HG03354 (cell line): ENCODE results near the gene SERPINB6.

ENCODE experiments used
- ATAC-seq: cut with Tn5 transposase; IDR thresholded peaks from one replicate; pipeline ENCODE4 v1.9.1; 2021; ENCODE audit warnings: mild to moderate bottlenecking; ENCODE audit not compliant: unreplicated experiment, poor library complexity, severe bottlenecking

The SERPINB6 gene

GRCh38 chr6:3001146-3001772 lies 29.9 kb upstream of the SERPINB6 start:
- ATAC-seq, result no peak

- peak; percentile 71 for ATAC-seq
Measured at GRCh38 chr6:2999618-3000557, 28.5 kb upstream of the SERPINB6 start, which contains the start of gene NQO2. Gene NQO2, plus strand, starts transcription at chr6:2999894. Its CDS starts 6,659 bp downstream, at chr6:3006553.

DNA sequence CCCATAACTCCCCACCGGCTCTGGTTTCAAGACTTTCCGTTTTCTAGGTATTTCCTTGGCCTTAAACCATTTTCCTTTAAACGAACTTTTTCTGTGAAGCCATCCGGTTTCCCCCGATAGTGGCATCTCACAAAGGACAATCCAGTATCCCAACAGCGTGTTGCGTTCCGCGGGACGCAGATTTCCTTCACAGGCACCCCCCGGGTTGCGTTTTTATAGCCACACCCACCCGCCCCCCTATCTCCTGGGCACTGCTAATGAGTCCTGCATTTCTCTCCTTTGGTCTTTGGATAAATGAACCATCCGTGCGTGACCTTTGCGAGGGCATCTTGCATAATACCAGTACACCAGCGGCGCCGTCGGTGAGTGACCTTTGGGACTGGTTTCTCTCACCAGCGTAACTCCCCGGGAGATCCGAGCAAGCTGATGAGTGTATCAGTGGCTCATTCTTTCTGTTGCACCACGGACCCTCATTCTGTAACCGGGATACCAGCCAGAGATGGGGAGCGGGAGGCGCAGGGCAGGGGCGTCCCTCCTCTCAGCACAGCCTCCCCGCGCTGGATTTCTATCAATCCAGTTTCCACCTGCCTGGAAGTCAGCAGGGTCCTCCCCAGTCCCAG lies 27.7 kb upstream of the SERPINB6 start:
- ATAC-seq, result peak; percentile 26

- peak; percentile 46 for ATAC-seq
Measured at GRCh38 chr6:2998249-2998997, 27.1 kb upstream of the SERPINB6 start.

- ATAC-seq, result no peak
Measured at GRCh38 chr6:2993755-2994317, 22.5 kb upstream of the SERPINB6 start.

GRCh38 chr6:2992330-2992979 lies 21.1 kb upstream of the SERPINB6 start:
- ATAC-seq, result no peak

DNA sequence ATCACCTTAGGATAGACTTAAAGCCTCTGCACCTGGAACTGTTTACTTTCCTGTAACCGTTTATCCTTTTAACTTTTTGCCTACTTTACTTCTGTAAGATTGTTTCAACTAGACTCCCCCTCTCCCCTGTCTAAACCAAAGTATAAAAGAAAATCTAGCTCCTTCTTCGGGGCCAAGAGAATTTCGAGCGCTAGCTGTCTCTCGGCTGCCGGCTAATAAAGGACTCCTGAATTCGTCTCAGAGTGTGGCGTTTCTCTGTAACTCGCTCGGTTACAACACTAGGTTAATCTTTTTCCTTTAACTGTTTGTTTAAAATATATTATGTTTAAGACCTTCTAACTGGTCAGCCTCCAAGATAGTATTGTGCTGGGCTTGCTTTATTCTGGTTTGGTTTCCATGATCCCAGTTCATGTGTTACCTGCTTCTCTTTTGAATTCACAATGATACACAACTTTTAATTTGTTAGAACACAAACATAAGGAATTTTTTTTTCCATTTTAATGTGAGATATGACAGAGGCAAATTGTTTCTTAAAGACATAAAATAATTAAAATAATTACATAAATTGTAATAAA lies 19.7 kb upstream of the SERPINB6 start:
- ATAC-seq, result no peak

DNA sequence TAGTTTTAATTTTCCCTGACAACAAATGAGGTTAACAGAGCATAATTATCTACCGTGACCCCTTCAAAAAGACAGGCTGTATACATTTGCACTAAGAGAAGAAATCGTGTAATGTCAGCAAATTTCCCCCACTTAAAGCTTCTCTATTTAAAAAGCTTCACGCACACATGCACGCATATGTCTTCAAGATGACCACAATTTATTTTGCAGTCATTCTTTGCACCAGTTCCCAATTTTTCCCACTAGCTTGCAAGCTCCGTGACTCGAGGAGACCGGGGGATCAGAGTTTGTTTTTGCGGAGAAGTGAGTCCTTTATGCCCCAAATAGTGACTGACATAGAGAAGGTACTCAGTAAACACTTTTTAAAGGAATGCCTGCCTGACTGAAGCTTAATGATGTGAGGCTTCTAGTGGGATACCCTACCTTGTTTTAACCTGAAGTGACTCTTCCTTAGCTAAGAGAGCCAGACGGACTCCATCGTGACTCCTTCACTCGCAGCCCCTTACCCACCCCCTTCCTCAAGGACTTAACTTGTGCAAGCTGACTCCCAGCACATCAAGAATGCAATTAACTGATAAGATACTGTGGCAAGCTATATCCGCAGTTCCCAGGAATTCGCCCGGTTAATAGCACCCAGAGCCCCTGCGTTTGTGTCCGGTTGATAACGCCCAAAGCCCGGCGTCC lies 19.0 kb upstream of the SERPINB6 start:
- ATAC-seq, result no peak

DNA sequence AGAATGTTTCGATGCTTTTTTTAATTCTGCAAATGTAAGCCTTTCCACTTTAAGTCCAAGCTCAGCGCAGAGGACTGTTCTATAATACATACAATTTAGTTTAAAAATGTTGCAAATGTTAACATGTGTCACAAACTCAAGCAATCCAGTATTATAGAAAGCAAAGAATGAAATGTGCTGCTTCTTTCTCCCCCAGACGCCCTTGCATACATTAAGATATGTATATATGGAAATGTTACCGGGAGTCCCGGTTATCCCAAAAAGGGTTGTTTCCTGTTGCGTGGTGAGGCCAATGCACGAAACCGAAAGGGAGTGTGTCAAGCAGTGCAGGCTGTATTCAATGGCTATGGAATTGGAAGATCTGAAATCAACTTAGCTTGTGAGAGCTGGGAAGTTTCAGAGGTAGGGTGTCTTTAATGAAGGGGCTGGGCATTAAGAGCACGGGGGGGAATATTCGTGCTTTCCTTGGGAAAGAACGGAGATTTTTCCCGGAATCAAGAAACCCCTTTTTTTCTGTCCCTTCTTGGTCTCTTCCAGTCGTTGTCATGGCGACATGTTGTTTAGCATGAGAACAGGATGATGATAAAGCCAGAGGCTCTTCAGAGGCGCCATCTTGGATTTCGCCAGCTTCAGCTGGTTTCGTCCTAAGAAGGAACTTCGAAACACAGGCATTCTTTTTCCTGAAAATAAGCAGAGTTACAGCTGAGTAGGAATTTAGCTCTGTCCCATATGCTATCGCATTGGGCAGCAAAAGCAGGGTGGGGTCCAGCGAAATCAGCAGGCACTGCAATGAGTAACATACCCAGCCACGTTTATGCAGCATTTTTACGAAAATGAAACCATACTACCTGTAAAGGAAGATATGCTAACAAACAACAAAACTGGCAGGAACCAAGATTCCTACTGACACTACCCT lies 18.2 kb upstream of the SERPINB6 start:
- ATAC-seq, result peak; percentile 80

DNA sequence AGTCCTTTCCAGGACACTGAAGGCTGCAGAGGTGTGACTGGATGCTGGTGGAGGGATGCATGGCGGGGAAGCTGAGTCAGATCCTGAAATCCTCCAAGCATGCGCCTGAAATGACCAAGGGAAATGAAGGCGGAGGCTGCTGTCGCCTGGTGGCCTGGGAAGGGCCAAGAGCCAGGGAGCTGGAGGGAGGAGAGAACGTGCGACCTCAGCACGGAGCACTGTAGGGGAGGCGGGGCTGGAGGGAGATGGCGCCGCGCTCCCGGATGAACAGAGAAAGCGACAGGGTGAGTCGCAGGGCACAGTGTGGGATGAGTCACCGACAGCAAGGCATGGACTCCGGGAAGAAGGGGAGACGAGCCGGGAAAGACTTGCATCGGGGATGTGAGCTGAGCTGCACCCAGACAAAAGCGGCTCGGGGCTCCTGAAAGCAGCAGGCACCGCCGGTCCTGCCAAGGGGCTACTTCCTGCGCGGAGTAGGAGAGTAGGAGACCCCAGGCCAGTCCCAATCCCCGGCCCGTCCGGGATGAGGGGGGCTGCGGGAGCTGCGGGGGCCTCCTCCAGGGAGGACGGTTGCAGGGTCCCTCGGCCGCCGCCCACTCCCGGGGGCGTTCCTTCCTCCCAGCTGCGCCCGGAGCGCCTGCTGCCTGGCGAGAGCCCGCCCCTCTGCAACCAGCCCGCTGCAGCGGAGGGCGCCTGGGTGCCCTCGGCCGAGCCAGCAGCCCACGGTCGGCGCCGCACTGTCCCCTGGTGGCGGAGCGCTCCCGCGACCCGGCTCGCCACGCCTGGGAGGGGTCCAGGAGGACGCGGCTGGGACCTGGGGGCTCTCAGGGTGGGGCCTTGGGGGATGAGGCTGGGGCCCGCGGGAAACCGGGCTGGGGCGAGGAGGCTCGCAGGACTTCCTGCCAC lies 17.3 kb upstream of the SERPINB6 start:
- ATAC-seq, result peak; percentile 74

GRCh38 chr6:2988094-2988425 lies 16.7 kb upstream of the SERPINB6 start:
- ATAC-seq, result no peak

DNA sequence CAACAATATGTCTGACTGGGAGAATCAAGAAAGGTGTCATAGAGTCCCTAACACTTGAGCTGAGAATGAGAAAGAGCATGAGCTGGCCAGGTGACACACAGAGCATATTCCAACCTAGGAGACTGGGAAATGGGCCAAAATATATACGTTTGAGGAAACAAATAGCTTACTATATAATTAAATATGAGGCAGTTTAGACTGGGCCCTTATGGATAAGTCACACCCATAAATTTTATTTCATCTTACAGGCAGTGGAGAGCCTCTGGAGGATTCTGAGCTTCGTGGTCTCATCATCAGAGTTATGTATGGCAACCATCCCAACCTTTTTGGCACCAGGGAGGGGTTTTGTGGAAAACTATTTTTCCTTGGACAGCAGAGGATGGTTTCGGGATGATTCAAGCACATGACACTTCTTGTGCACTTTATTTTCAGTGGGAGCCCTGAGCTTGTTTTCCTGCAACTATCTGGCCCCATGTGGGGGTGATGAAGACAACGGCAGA lies 15.4 kb upstream of the SERPINB6 start:
- no peak for ATAC-seq

GRCh38 chr6:2984738-2985406 lies 13.5 kb upstream of the SERPINB6 start:
- ATAC-seq, result no peak

DNA sequence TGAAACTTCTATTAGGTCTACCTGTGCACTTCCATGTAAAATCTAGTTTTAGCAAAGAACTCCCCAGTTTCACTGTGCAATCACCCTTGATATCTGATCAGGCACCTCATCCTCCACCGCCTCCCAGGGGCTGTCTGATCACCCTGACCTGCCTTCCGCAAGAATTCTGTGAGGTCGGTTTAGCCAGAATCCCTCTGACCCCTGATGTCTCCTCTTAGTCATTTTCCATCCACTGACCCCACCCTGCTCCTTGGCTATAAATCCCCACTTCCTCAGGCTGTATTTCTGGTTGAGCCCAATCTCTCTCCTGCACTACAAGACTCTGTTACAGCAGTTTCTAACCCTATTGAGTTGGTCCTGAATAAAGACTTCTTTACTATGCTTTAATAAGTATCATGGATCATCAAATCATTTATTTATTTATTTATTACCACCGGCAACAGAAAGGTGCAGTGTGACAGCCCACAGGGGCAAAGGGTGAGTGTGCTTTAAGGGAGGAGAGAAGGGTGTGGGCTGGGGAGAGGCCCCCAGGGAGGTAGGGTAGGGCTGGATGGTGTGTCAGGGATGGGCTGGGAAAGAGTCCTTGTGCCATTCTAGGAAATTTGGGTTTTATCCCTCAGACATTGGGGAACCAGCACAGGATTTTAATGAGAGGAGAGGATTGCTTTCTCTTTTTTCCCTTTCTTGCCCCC lies 11.2 kb upstream of the SERPINB6 start:
- ATAC-seq, result no peak

- ATAC-seq, result no peak
Measured at GRCh38 chr6:2980465-2980855, 9.1 kb upstream of the SERPINB6 start.
